Measurements from ENCODE around the gene GOT1. TPM values are rescaled to one million over a fixed set of nuclear protein-coding genes. Genes with fewer than 3 reads are reported as not detected.

Gene GOT1
- 8.9 and 15.8 TPM in 2 replicates for total RNA-seq

GRCh38 chr10:99430451-99431189, at the start of gene GOT1:
TSS of gene GOT1 (minus strand) at chr10:99430624. CDS start at chr10:99430565, 59 bp downstream.

Other genes starting within 250 kb of the GOT1 start
- not detected in 2 replicates for gene HPSE2, start 194.8 kb downstream of the GOT1 start, total RNA-seq
- 0.05 and 0.06 TPM in 2 replicates for gene CNNM1, start 101.3 kb downstream of the GOT1 start, total RNA-seq
- gene NKX2-3, start 102.3 kb upstream of the GOT1 start, total RNA-seq = not detected in 2 replicates
- 5.2 and 8.6 TPM in 2 replicates for gene SLC25A28, start 189.8 kb upstream of the GOT1 start, total RNA-seq
- gene ENTPD7, start 228.9 kb upstream of the GOT1 start, total RNA-seq = 6.6 TPM in 2 replicates